Retinal pigment epithelial cell (primary cell): ENCODE results near the gene CNTNAP2.
A peak's percentile ranks its signal among the peaks of the same experiment; 100 is the strongest.

Source experiments
- DNase-seq: peaks from one replicate; pipeline ENCODE4 v3.0.0-alpha.2; 2010; ENCODE audit warnings: low read depth
- H3K4me3 ChIP-seq: 2 replicates; pipeline ENCODE4 v1.5.1; 2011; ENCODE audit warnings: mild to moderate bottlenecking, low read length, control low read depth, moderate library complexity
- TF ChIP-seq, protein P1 (sequence below): conservative IDR thresholded peaks from 2 replicates; pipeline ENCODE4 v1.5.1; 2011; ENCODE audit warnings: low read depth, low read length, control low read depth, inconsistent platforms

Gene CNTNAP2

DNA sequence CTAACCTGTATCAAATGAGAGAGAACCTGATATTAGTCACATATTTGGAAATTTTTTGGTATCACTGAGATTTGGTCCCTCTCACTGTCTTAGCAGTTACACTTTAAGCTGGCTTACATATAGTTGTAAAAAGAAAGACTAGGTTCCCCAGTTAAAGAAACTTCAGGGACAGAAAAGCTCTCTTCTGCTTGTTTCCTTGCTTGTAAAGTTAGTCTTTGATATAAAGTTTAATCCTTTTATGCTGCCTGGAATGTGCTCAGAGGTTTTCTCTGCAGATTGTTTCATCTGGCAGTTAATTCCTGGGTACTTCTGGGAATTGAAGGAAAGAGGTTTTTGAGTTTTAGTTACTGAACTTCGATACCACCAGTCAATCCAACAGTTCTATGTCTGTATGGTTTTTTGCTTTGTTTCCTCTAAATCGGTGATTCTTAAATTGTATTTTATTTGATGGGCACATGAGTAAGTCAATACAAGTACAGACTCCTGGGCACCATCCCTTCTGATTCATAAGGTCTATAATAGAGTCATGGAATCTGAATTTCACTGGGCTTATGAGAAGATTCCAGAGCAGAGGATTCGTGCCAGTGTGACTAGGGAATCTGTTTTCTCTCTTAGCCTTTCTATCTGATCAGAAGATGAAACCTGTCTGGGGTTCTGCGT is 1393.1 kb downstream of the CNTNAP2 start:
- peak; percentile 50 for DNase-seq
- TF ChIP-seq, protein P1, sequence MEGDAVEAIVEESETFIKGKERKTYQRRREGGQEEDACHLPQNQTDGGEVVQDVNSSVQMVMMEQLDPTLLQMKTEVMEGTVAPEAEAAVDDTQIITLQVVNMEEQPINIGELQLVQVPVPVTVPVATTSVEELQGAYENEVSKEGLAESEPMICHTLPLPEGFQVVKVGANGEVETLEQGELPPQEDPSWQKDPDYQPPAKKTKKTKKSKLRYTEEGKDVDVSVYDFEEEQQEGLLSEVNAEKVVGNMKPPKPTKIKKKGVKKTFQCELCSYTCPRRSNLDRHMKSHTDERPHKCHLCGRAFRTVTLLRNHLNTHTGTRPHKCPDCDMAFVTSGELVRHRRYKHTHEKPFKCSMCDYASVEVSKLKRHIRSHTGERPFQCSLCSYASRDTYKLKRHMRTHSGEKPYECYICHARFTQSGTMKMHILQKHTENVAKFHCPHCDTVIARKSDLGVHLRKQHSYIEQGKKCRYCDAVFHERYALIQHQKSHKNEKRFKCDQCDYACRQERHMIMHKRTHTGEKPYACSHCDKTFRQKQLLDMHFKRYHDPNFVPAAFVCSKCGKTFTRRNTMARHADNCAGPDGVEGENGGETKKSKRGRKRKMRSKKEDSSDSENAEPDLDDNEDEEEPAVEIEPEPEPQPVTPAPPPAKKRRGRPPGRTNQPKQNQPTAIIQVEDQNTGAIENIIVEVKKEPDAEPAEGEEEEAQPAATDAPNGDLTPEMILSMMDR = no peak
- no peak overlapping the region for H3K4me3 ChIP-seq

DNA sequence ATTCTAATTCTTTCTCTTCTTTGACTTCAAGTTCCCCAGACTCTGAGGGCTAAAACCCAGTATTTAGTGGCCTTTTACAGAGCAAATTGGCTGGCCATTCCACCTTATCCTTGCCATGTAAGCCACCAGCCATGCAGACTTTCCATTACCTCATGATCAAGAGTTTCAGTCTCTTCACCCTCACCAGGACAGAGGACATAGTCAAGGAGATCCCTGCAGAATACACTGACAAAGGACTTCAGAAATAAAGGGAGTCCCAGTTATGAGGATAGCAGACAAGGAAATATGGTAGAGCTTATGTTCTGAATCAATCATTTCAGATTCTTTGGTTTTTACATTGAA is 1393.6 kb downstream of the CNTNAP2 start:
- TF ChIP-seq, protein P1 = no peak
- DNase-seq = no peak
- H3K4me3 ChIP-seq = no peak overlapping the region

DNA sequence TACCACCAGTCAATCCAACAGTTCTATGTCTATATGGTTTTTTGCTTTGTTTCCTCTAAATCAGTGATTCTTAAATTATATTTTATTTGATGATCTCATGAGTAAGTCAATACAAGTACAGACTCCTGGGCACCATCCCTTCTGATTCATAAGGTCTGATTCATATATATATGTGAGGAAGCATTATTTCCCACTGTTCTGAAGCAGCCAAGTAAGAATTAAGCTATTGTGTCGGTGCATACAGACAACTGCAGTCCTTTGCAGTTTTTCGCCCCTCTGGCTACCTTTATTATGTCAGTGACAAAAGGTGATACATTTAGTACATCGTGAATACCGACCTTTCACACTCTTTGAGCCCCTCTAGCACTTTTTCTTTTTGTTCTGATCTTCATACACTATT is 1394.3 kb downstream of the CNTNAP2 start:
- TF ChIP-seq, protein P1 = no peak
- DNase-seq = no peak
- no peak overlapping the region for H3K4me3 ChIP-seq

DNA sequence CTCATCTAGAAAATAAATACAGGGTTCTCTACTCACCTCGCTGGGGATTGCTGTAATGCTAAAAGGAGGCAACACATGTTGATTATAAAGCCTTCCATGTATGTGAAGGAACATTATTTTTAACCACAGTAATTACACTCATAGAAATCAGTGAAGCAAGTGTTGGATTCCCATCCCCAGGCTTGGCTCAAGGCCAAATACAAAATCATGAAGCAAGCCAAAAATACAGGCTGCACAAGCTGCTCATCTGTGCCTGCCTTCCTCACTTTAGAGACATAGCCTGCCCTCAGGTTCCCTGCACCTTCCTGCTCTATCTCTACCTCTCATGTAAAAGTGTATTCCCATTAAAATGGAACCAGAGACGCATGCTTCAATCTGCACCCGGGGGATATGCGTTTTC is 1396.8 kb downstream of the CNTNAP2 start:
- H3K4me3 ChIP-seq = no peak overlapping the region
- TF ChIP-seq, protein P1 = no peak
- no peak for DNase-seq

DNA sequence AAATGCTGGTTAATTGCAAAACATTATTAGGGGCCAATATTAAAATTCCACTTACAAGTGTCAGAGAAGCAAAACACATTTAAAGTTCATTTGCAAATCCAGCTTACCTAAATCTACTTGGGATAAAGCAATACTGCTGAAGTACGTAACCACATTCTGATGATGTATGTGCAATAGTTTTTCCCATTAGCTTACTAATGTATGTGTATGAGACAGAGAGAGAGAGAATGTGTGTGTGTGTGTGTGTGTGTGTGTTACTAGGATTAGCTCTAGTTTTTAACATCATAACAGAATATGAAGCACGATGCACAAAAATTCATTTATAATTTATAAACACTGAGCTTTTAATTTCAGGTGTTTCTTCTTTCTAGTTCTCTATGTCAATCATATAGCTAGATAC is 1399.8 kb downstream of the CNTNAP2 start:
- DNase-seq = peak; percentile 89
- H3K4me3 ChIP-seq = no peak overlapping the region
- TF ChIP-seq, protein P1 = no peak

DNA sequence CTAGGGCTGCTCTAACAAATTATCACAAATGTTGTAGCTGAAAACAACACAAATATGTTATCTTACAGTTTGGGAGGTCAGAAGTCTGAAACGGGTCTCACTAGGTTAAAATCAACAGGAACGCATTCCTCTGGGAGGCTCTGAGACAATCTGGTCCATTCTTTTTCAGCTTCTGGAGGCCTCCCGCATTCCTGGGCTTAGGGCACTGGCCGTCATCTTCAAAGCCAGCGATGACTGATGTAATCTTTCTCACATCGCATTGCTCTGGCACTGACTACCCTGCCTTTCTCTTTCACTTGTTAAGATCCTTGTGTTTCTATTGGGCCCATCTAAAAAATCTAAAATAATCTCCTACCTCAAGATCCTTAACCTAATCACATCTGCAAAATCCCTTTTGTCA is 1402.5 kb downstream of the CNTNAP2 start:
- TF ChIP-seq, protein P1 = no peak
- H3K4me3 ChIP-seq = no peak overlapping the region
- DNase-seq = peak; percentile 56

DNA sequence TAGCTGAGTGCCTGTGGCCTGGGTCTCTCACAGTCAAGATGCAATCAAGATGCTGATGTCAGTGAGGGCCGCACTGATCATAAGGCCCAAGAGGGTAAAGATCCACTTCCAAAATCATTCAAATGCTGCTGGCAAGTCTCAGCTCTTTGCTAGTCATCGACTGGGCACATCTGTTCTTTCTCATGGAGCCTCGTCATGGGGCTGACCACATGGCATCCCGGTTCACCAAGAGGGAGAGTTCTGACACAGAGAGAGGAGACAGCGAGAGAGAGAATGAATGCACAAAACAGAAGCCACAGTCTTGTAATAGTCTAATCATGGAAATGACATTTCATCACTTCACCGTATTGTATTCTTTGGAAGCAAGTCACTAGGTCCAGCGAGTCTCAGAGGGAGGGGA is 1406.5 kb downstream of the CNTNAP2 start:
- TF ChIP-seq, protein P1 = no peak
- no peak overlapping the region for H3K4me3 ChIP-seq
- DNase-seq = no peak
